Measurements from ENCODE around the gene XPOT.

Gene XPOT

DNA sequence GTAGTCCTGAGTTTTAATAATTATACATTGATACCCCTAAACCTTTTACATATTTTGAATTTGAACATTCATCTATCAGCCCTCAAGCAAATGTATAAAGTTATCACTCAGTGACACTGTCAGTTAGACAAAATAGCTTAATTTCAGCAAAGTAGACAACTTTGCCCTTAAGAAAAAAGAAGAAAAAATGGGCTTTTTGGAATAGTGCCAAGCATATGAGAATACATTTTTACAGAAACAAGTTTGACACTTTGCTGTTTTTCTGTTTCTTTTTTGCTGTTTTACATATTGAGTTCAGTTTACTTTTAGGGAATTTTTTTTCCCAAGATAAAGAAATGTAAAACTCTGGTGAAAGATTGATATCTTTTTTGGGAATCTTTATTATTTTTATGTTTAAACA is 62.0 kb downstream of the XPOT start:
- DNase-seq (ENCODE audit: low read depth in 2 of 3, low spot score in 2 of 3): no peak

DNA sequence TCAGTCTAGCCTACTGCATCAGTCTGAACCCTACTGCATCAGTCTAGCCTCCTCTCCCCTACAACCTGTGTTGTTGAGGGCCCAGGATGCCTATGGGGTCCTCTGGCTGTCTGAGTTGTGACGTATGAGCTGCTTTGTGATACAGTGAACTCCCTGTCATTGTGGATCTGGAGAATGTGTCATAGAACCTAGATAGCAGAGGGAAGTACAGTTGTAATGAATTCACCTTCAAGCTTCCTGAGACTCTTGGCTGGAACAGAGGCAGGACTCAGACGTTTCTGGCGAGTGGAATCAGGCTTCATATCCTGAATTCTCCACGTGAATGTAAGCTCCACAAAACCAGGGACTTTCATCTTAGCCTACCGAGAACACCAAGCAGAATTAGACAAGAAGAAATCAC is 64.8 kb downstream of the XPOT start:
- no peak for DNase-seq (ENCODE audit: low read depth in 2 of 3, low spot score in 2 of 3)

DNA sequence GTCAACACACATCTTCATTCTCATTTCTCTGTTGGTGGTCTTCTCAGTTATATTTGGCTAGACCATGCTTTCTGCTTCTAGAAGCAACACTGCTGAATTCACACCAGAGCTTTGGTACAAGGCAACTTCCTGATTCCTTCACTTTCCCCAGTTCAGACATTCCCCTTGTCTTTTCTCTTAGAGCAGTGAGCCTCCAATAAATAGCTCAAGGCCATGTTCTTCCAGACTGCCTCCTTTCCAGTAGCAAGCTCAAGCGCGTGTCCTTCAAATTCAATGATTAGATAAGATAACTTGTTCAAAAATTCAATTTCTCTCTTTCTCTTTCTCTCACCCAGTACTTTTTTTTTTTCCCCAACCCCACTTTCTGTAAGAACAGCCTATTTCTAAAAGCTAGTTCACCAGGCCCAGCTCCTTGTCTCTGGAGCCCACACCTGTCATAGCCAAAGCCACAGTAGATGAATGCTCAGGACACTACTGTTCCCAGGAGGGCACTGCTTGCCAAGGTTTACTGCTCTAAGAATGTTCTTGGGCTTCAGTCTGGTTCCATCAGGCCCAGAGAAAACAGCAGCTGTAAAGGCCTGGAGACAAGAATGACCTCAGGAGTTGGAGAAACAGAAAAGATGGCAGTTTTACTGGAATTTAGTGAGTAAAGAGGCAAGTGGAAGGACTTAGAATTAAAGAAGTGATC is 65.4 kb downstream of the XPOT start:
- no peak for DNase-seq (ENCODE audit: low read depth in 2 of 3, low spot score in 2 of 3)

DNA sequence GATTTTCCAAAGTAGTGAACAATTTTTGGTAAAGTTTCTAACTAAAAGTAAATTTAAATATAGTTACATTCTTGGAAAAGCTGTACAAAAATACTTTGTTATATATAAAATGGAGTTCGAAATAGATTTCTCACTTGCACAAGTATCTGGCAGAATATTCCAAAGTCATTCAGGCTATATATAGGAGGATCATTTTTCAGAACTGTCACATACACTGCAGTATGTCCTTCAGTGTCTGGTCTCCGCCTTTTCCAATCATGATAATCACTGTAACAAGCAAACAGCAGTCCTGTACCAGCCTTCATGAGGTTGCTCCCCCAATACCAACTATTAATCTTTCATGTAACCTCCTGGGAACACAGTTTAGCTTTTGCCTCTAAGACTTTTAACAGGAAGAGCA is 66.3 kb downstream of the XPOT start:
- DNase-seq (ENCODE audit: low read depth in 2 of 3, low spot score in 2 of 3): no peak

DNA sequence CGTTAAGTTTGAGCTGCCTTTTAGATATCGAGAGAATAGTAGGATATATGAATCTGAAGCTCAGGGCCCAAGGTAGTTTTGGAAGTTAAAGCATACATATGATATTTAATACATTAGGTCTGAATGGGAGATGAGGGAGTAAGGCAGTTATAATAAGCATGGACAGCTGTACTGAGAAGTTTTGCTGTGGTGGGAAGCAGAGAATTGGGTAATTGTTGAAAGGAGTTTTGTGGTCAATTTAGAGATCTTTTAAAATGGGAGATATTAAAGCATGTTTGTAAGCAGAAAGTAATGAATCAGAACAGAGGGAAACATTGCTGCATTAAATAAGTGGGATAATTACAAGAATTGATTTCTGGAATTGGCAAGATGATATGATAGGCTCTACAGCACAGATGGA is 69.0 kb downstream of the XPOT start:
- DNase-seq (ENCODE audit: low read depth in 2 of 3, low spot score in 2 of 3): no peak

DNA sequence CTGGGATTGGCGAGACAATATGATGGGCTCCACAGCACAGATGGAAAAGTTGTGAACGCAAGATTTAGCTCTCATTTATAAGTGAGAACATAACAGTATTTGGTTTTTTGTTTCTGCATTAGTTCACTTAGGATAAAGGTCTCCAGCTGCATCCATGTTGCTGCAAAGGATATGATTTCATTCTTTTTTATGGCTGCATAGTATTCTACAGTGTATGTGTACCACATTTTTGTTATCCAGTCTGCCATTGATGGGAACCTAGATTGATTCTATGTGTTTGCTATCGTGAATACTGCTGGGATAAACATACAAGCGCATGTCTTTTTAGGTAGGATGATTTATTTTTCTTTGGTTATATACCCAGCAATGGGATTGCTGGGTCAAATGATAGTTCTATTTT is 71.3 kb downstream of the XPOT start:
- DNase-seq (ENCODE audit: low read depth in 2 of 3, low spot score in 2 of 3): no peak

DNA sequence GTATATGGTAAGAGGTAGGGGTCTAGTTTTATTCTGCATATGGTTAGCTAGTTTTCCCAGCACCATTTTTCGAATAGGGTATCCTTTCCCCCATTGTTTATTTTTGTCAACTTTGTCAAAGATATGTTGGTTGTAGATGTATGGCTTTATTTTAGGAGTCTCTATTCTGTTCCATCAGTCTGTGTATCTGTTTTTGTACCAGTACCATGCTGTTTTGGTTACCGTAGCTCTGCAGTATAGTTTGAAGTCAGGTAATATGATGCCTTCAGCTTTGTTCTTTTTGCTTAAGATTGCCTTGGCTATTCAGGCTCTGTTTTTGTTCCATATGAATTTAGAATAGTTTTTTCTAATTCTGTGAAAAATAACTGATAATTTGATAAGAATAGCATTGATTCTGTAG is 72.7 kb downstream of the XPOT start:
- no peak for DNase-seq (ENCODE audit: low read depth in 2 of 3, low spot score in 2 of 3)

DNA sequence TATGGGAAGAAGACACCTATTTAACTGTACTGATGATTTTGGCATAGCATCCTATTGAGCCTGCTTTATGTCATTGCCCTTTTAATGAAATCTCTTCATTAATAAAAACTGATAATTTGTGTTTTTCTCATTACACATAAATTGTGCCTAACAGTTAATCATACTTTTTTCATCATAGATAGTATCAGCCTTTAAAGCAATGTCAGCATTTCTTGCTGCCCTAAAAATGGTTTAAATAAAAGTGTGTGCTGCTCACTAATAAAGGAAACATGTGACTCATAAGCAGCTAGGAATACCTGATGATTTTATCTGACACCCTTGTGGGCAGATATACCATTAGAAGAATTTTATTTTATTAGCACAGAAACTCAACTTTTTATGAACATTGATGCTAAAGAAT is 74.5 kb downstream of the XPOT start:
- no peak for DNase-seq (ENCODE audit: low read depth in 2 of 3, low spot score in 2 of 3)

DNA sequence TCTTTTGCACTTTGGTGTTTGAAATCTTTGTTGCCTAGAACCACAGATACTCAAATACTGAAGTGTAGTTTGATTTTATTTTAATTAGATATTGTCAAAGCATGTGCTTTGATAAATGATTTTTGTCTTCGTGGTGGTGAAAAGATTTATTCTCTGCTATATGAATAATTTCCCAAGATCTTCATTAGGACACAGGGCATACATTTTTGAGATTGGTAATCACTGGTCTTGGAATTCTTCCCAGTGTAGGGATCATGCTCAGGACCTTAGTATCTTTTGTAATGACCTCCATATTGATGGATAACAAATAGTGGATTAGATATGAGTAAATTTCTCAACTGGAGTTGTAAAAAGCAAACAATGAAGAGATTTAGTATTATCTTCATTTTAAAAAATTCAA is 76.0 kb downstream of the XPOT start:
- no peak for DNase-seq (ENCODE audit: low read depth in 2 of 3, low spot score in 2 of 3)

DNA sequence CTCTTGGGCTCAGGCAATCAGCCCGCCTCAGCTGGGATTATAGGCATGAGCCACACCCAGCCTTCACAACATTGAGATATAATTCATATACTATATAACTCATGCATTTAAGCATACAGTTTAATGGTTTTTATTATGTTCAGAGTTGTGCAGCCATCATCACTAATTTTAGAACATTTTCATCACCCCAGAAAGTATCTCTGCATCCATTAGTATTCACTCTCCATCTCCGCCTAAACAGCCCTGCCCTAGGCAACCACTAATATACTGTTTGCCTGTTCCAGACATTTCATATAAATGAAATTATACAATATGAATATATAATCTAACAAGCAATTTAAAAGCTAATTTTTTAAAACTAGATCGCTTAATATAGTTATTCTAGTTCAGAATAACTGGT is 82.5 kb downstream of the XPOT start:
- DNase-seq (ENCODE audit: low read depth in 2 of 3, low spot score in 2 of 3): no peak

DNA sequence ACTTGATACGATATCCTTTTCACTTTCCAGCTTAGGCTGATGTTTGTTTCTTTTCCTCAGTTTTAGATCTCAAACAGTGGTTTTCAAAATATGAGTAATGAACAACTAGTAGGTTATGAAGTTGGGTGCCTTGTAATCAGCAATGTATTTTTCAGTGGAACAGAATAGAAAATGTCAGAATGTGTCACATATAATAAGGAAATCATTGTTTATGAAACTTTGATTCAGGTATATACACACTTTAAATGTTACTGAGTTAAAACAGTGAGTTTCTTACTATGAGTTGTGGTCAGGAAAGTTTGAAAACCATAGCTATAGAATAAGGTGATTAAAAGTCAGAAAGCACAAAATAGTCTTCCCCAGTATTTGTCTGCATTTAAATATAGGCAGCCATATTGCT is 87.5 kb downstream of the XPOT start:
- no peak for DNase-seq (ENCODE audit: low read depth in 2 of 3, low spot score in 2 of 3)

DNA sequence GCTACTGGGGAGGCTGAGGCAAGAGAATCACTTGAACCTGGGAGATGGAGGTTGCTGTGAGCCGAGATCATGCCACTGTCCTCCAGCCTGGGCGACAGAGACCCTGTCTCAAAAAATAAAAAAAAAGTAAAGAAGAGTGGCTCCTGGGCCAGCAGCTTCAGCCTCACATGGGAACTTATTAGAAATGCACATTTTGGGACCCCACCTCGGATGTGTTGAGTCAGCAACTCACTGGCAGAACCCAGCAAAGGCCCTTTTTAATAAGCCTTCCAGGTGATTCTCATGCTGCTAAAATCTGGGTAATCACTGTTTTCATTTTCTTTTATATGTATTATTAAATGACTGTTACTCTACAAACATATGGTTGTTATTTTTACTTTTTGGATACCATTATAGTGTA is 89.3 kb downstream of the XPOT start:
- no peak for DNase-seq (ENCODE audit: low read depth in 2 of 3, low spot score in 2 of 3)

DNA sequence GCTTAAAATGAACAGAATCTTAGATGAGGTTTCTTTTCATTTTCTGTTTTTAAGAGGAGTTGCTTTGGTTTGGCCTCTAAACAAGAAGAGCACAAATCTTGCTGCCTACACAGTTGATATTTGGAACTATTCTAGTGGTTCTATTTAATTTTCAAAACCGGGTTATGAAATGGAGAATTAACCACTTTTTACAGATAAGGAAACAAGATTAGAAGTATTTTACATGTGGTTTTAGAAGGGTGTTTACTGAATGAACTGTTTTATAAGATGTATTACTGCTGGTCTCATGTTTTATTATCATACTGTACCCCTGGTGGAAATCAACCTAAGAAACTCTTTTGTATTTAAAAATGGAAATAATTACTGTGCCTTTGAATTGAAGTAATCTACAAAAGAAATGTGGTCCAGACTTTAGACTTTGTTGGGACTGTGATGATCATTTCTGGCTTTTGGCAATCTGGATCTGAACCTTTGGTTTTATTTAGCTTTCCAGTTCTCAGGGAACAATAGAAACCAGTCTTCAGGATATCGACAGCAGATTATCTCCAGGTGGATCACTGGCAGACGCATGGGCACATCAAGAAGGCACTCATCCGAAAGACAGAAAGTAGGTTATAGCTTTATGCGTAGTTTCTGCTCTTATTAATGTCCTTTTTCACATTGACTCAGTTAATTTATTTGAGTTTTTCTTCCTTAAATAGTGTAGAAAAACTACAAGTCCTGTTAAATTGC is 91.0 kb downstream of the XPOT start:
- no peak for DNase-seq (ENCODE audit: low read depth in 2 of 3, low spot score in 2 of 3)

DNA sequence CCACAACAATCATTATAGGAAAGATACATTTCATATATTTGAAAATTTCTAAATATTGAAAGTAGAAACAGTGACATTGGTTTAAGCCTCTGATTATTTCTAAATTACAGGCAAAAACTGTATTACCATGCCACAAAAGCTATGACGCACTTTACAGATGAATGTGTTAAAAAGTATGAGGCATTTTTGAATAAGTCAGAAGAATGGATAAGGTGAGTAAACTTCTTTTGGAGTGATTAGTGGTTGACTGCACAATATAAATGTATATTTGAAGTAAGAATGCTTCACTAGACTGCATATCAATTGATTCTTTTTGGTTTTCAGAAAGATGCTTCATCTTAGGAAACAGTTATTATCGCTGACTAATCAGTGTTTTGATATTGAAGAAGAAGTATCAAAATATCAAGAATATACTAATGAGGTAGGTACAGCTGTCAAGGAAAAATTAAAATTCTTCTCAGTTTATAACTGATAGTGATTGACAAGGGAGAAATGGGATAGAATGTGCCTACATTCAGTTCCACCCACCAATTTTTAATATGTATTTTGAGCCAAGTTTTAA is 92.7 kb downstream of the XPOT start:
- no peak for DNase-seq (ENCODE audit: low read depth in 2 of 3, low spot score in 2 of 3)

DNA sequence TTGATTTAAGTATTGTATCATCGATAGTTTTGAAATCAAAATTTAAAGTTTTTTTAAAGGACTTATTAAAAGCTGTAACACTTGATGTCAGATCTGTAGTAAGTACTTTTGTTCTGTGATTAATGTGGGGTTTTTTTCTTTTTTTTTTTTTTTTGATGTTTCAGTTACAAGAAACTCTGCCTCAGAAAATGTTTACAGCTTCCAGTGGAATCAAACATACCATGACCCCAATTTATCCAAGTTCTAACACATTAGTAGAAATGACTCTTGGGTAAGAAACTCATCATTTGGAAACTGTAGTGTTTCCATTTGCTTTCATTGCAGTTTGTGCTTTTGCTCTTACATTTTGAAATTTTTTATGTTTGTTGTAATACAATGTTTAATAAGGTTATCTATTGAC is 93.3 kb downstream of the XPOT start:
- no peak for DNase-seq (ENCODE audit: low read depth in 2 of 3, low spot score in 2 of 3)

DNA sequence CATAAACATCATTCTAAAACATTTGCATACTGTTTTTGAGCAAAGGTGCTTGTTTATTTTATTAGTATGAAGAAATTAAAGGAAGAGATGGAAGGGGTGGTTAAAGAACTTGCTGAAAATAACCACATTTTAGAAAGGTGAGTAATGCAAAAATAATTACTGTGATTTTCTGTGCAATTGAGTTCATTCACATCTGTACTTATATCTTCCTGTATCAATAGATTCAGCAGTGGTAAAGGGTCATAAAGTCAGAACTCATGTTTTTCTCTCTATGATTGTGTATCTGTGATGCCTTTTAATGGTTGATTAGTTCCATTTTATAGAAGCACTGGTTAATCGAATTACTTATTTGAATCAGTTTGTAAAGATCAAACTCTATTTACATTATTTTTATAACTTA is 93.7 kb downstream of the XPOT start:
- no peak for DNase-seq (ENCODE audit: low read depth in 2 of 3, low spot score in 2 of 3)

DNA sequence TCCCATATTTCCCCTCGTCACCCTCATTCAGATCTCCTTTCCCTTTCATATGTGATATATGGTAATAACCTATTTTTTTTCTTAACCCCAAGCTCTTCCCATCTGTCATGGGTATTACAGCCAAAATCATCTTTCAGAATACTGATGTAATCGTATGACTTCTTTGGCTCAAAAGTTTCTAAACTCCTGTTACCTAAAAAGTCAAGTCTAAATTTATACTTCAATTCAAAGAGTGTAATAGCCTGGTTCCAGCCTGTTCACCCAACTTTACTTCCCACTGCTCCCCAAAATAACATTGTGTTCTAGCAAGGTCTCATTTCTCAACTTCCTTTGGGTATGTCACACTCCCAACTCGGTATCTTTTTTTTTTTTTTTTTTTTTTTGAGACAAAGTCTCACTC is 96.2 kb downstream of the XPOT start:
- no peak for DNase-seq (ENCODE audit: low read depth in 2 of 3, low spot score in 2 of 3)
